ENCODE data around the gene RGS7. TPM values are rescaled to one million over a fixed set of nuclear protein-coding genes. Genes with fewer than 3 reads are reported as not detected.

RGS7 gene
- total and polyA plus RNA-seq, 2 of the 4 experiments (the other 2 are of a cell fraction): 0.58 to 0.72 TPM

- H4K20me1 ChIP-seq (ENCODE audit: insufficient read depth, low read length): no peaks in the 10 kb centered on the region
- ATAC-seq (ENCODE audit: low read depth): no peak
- no peak for DNase-seq
- H3K9me1 ChIP-seq (ENCODE audit: insufficient read depth, low read length): no peaks in the 10 kb centered on the region
- no peak overlapping the region for H2AK9ac ChIP-seq (replicated peaks; ENCODE audit: low read depth, low read length, poor library complexity)
- intact Hi-C loops (cut with micrococcal nuclease) (no loop called here), dilution Hi-C loops (cut with HindIII; ENCODE audit: low sequenced_read_pairs, unreplicated experiment) (no loop called here), in situ Hi-C loops (cut with MboI; ENCODE audit: low sequenced_read_pairs) (no loop called here)
- no peak overlapping the region for H3K14ac ChIP-seq (replicated peaks; ENCODE audit: low read depth, low read length)
- no peak overlapping the region for H3K9ac ChIP-seq (ENCODE audit: low read depth, low read length)
- no peak overlapping the region for H3K18ac ChIP-seq (ENCODE audit: low read depth, low read length)
- H3K36me3 ChIP-seq (ENCODE audit: control insufficient read depth, insufficient read depth, low read length): no peaks in the 10 kb centered on the region
- H4K91ac ChIP-seq (ENCODE audit: insufficient read depth, low read depth, low read length): no peak overlapping the region
- H3K4me2 ChIP-seq (ENCODE audit: low read depth, low read length): no peak overlapping the region
- no peak overlapping the region for H2BK120ac ChIP-seq (ENCODE audit: low read depth, low read length)
- BruUV-seq (replicated peaks): no TSS peak
- no peak overlapping the region for H2AK5ac ChIP-seq (ENCODE audit: low read depth, low read length)
- H2AFZ ChIP-seq (replicated peaks; ENCODE audit: low read length, poor library complexity): no peak overlapping the region
- H3K27me3 ChIP-seq (ENCODE audit: control insufficient read depth, insufficient read depth, low read length): no peaks in the 10 kb centered on the region
- H3K79me1 ChIP-seq (ENCODE audit: low read depth in 1 of 2, low read length in 2 of 2): no peaks in the 10 kb centered on the region
- H3K4ac ChIP-seq (ENCODE audit: low read depth, low read length): no peak overlapping the region
- ChIA-PET CTCF (no interaction called here), POLR2A (ENCODE audit: unreplicated experiment) (no interaction called here)
- H3K56ac ChIP-seq (ENCODE audit: extremely low read depth, insufficient read depth, low read length): no peak overlapping the region
- 0 out of 2 replicates have a peak, but pooled peaks cover 2% of the 10 kb centered on the region for H3K9me3 ChIP-seq (ENCODE audit: control insufficient read depth, insufficient read depth, low read length)
- TF ChIP-seq MAFK (IDR thresholded peaks at IDR 0.05; ENCODE audit: low read depth, low read length) (no peak), CHD1 (IDR thresholded peaks at IDR 0.05; ENCODE audit: low read depth, low read length) (no peak), MXI1 (IDR thresholded peaks at IDR 0.05; ENCODE audit: borderline replicate concordance, low read depth, low read length) (no peak), USF2 (IDR thresholded peaks at IDR 0.05; ENCODE audit: low read depth, low read length) (no peak), FOS (IDR thresholded peaks at IDR 0.05; ENCODE audit: low read depth, low read length) (no peak), ELK1 (IDR thresholded peaks at IDR 0.05; ENCODE audit: borderline replicate concordance, low read depth, low read length) (no peak), BHLHE40 (IDR thresholded peaks at IDR 0.05; ENCODE audit: low read depth, low read length) (no peak), NFE2L2 (IDR thresholded peaks at IDR 0.05; ENCODE audit: low read depth, low read length) (no peak), RCOR1 (IDR thresholded peaks at IDR 0.05; ENCODE audit: insufficient replicate concordance, low read length) (no peak), CTCF (conservative IDR thresholded peaks at IDR 0.05; ENCODE audit: low read depth, low read length) (no peak), RFX5 (IDR thresholded peaks at IDR 0.05; ENCODE audit: low read depth, low read length) (no peak), CEBPB (IDR thresholded peaks at IDR 0.05; ENCODE audit: low read depth, low read length) (no peak)
- H2BK20ac ChIP-seq (ENCODE audit: low read depth, low read length): no peak overlapping the region
- no peak overlapping the region for H4K5ac ChIP-seq (ENCODE audit: low read depth, low read length)
- no peak overlapping the region for H3K27ac ChIP-seq (ENCODE audit: insufficient read depth, low read length)
- no peak overlapping the region for H4K8ac ChIP-seq (ENCODE audit: low read depth in 2 of 2, low read length in 2 of 2)
- H3K23ac ChIP-seq (ENCODE audit: low read depth, low read length): no peak overlapping the region
- WGBS, 2 experiments (ENCODE audit: extremely low coverage in 2 of 2, insufficient read length in 1 of 2): no CpG with 5 or more reads among the region's 4 CpGs
- H3K4me3 ChIP-seq (ENCODE audit: insufficient read depth, low read depth, low read length): no peak overlapping the region
- no peak overlapping the region for H2BK15ac ChIP-seq (ENCODE audit: low read depth, low read length)
- H2BK5ac ChIP-seq (ENCODE audit: low read depth, low read length, poor library complexity, severe bottlenecking): no peak overlapping the region
- no peaks in the 10 kb centered on the region for H3K4me1 ChIP-seq (ENCODE audit: control insufficient read depth, insufficient read depth, low read length)
Measured at GRCh38 chr1:241202401-241202800, 154.6 kb downstream of the RGS7 start.

All from IMR-90 (cell line).